Smooth muscle cell (in vitro differentiated cells): ENCODE results near the gene ELAPOR2. TPM values are rescaled to one million over a fixed set of nuclear protein-coding genes. Genes with fewer than 3 reads are reported as not detected.

ENCODE experiments used
- DNase-seq: peaks from one replicate; lab custom pipeline; 2025; ENCODE audit not compliant: unreplicated experiment; lab: John Stamatoyannopoulos, UW
- H2AFZ ChIP-seq: fragments of 200-600 bp; sonication (generic); 2 replicates; pipeline ENCODE4 v1.6.0; 2016; ENCODE audit warnings: antibody characterized with exemption, low read depth, mild to moderate bottlenecking
- H3F3A ChIP-seq: fragments of 200-600 bp; sonication (generic); 2 replicates; pipeline ENCODE4 v1.6.0; 2017; ENCODE audit warnings: antibody characterized with exemption, low read depth
- H3K27ac ChIP-seq: fragments of 200-600 bp; sonication (generic); 2 replicates; pipeline ENCODE4 v1.5.1; 2016; ENCODE audit warnings: low read depth, mild to moderate bottlenecking
- H3K27me3 ChIP-seq: fragments of 200-600 bp; sonication (generic); 2 replicates; pipeline ENCODE4 v1.6.1; 2016; ENCODE audit warnings: low read depth, mild to moderate bottlenecking
- H3K36me3 ChIP-seq: fragments of 200-600 bp; sonication (generic); 2 replicates; pipeline ENCODE4 v1.5.1; 2016; ENCODE audit warnings: low read depth
- H3K4me1 ChIP-seq: fragments of 200-600 bp; sonication (generic); 2 replicates; pipeline ENCODE4 v1.5.1; 2016; ENCODE audit warnings: low read depth
- H3K4me2 ChIP-seq: fragments of 200-600 bp; sonication (generic); 2 replicates; pipeline ENCODE4 v1.6.0; 2016; ENCODE audit warnings: mild to moderate bottlenecking
- H3K4me3 ChIP-seq: fragments of 200-600 bp; sonication (generic); 2 replicates; pipeline ENCODE4 v1.5.1; 2016; ENCODE audit warnings: mild to moderate bottlenecking
- H3K79me2 ChIP-seq: fragments of 200-600 bp; sonication (generic); 2 replicates; pipeline ENCODE4 v1.6.0; 2016; ENCODE audit warnings: low read depth, mild to moderate bottlenecking
- H3K9ac ChIP-seq: fragments of 200-600 bp; sonication (generic); 2 replicates; pipeline ENCODE4 v1.6.0; 2016; ENCODE audit warnings: low read depth
- H3K9me3 ChIP-seq: fragments of 200-600 bp; sonication (generic); replicated peaks from 2 replicates; pipeline ENCODE4 v1.5.1; 2016; ENCODE audit warnings: low read depth
- H4K20me1 ChIP-seq: fragments of 200-600 bp; sonication (generic); 2 replicates; pipeline ENCODE4 v1.6.0; 2016; ENCODE audit warnings: low read depth
- CTCF ChIP-seq: fragments of 200-600 bp; sonication (generic); IDR thresholded peaks from 2 replicates; pipeline ENCODE4 v1.5.1; 2017; ENCODE audit warnings: borderline replicate concordance, mild to moderate bottlenecking, antibody characterized with exemption; ENCODE audit not compliant: insufficient read depth, poor library complexity, severe bottlenecking
- WGBS: methylation state at CpG from one replicate; pipeline ENCODE4 v1.1.7; 2016; ENCODE audit warnings: low lambda C conversion rate; 5-methylcytosine and 5-hydroxymethylcytosine counted together
- polyA plus RNA-seq: library from polyadenylated mRNA; unstranded; fragments of >200 nt; fragmentation: Nextera tagmentation; extraction: Ambion mirVana; gene quantifications from 2 replicates; pipeline ENCODE4 v1.2.1, GENCODE V29; 2016
- total RNA-seq: library from RNA; depleted of rRNA; stranded (reverse); fragments of >200 nt; gene quantifications from 2 replicates; pipeline ENCODE4 v1.2.3, GENCODE V29; 2014

Gene ELAPOR2
- total and polyA plus RNA-seq, 2 experiments from 2014 or later = 27.6 to 28.2 TPM

- no peak for TF ChIP-seq CTCF
- Histone ChIP-seq H3K9me3 (no peaks in the 10 kb centered on the region), H3K4me3 (no peak overlapping the region), H3K27ac (no peak overlapping the region), H3K4me1 (no peaks in the 10 kb centered on the region), H3K27me3 (no peaks in the 10 kb centered on the region), H3K36me3 (no peaks in the 10 kb centered on the region), H2AFZ (no peak overlapping the region), H3F3A (no peaks in the 10 kb centered on the region), H3K9ac (no peak overlapping the region), H4K20me1 (peaks cover 76% of the 10 kb centered on the region), H3K79me2 (peaks cover 84% of the 10 kb centered on the region), H3K4me2 (no peak overlapping the region)
- no peak for DNase-seq
Measured at GRCh38 chr7:87027900-87028299, 31.6 kb downstream of the ELAPOR2 start.

- H3K4me3 ChIP-seq = no peak overlapping the region
- H3K9ac ChIP-seq = no peak overlapping the region
- H3F3A ChIP-seq = no peaks in the 10 kb centered on the region
- peaks cover 67% of the 10 kb centered on the region for H4K20me1 ChIP-seq
- no peak for TF ChIP-seq CTCF
- H3K9me3 ChIP-seq = no peaks in the 10 kb centered on the region
- 73% methylated on average over 2 of the region's 2 CpGs for WGBS
- H3K36me3 ChIP-seq = no peaks in the 10 kb centered on the region
- no peak for DNase-seq
- no peak overlapping the region for H2AFZ ChIP-seq
- H3K4me2 ChIP-seq = no peak overlapping the region
- H3K27ac ChIP-seq = no peak overlapping the region
- no peaks in the 10 kb centered on the region for H3K27me3 ChIP-seq
- peaks cover 71% of the 10 kb centered on the region for H3K79me2 ChIP-seq
- H3K4me1 ChIP-seq = no peaks in the 10 kb centered on the region
Measured at GRCh38 chr7:87021285-87021684, 38.2 kb downstream of the ELAPOR2 start.

- no peak overlapping the region for H2AFZ ChIP-seq
- no peak for TF ChIP-seq CTCF
- H3K4me2 ChIP-seq = no peak overlapping the region
- DNase-seq = no peak
- H4K20me1 ChIP-seq = peaks cover 97% of the 10 kb centered on the region
- no peak overlapping the region for H3K9ac ChIP-seq
- H3K27ac ChIP-seq = no peak overlapping the region
- 90% methylated on average over 4 of the region's 4 CpGs for WGBS
- H3K79me2 ChIP-seq = peaks cover 85% of the 10 kb centered on the region
- H3K27me3 ChIP-seq = no peaks in the 10 kb centered on the region
- H3K4me3 ChIP-seq = no peak overlapping the region
- no peaks in the 10 kb centered on the region for H3F3A ChIP-seq
- no peaks in the 10 kb centered on the region for H3K9me3 ChIP-seq
- H3K36me3 ChIP-seq = no peaks in the 10 kb centered on the region
- no peaks in the 10 kb centered on the region for H3K4me1 ChIP-seq
Measured at GRCh38 chr7:87016606-87017005, 42.8 kb downstream of the ELAPOR2 start.

- Histone ChIP-seq H3K9me3 (no peaks in the 10 kb centered on the region), H3K4me3 (no peak overlapping the region), H3K4me1 (no peaks in the 10 kb centered on the region), H3K9ac (no peak overlapping the region), H2AFZ (no peak overlapping the region), H3K4me2 (no peak overlapping the region), H3K27ac (no peak overlapping the region), H3K79me2 (peaks cover 85% of the 10 kb centered on the region), H3K36me3 (no peaks in the 10 kb centered on the region), H3F3A (no peaks in the 10 kb centered on the region), H4K20me1 (peaks cover 98% of the 10 kb centered on the region), H3K27me3 (no peaks in the 10 kb centered on the region)
- DNase-seq = no peak
- 89% methylated on average over 2 of the region's 2 CpGs for WGBS
- TF ChIP-seq CTCF = no peak
Measured at GRCh38 chr7:87013840-87014190, 45.6 kb downstream of the ELAPOR2 start.
